HCT116 (cell line): Measurements from ENCODE around the gene WDSUB1. TPM values are rescaled to one million over a fixed set of nuclear protein-coding genes. Genes with fewer than 3 reads are reported as not detected.

Experiments used
- ATAC-seq: fragments of 200-7000 bp; cut with Tn5 transposase; 2 replicates; pipeline ENCODE4 v1.9.1; 2020; ENCODE audit warnings: mild to moderate bottlenecking, moderate library complexity
- BruUV-seq: library from RNA; stranded (reverse); fragments of 400-500 nt; replicated peaks from 2 replicates; lab custom pipeline; 2021; lab: Mats Ljungman, UMichigan
- CTCF ChIA-PET: fragments of 300-600 bp; sonication (Branson Sonifier 250); formaldehyde crosslinking; loops from one replicate; lab custom pipeline; 2021; ENCODE audit warnings: antibody characterized with exemption; lab: Charles Lee
- POLR2A ChIA-PET: fragments of 300-600, 350-600 bp; sonication (Branson Sonifier 250); formaldehyde crosslinking; loops from one replicate; lab custom pipeline; 2021; ENCODE audit warnings: antibody characterized with exemption; lab: Charles Lee
- RAD21 ChIA-PET, 2 experiments: fragments of 300-600 bp; sonication (Branson Sonifier 250); formaldehyde crosslinking; loops; one replicate each; lab custom pipeline; 2023; ENCODE audit warnings: low total read pairs in 2 of 2; ENCODE audit not compliant: uncharacterized antibody in 2 of 2, unreplicated experiment in 2 of 2, low non-redundant PET in 1 of 2; lab: Charles Lee
- DNase-seq: peaks from one replicate; pipeline ENCODE4 v3.0.0-alpha.2; 2010; ENCODE audit warnings: low read depth, low spot score
- H2AFZ ChIP-seq: fragments of 200-600 bp; shearing (Covaris generic), sonication (generic); 2 replicates; pipeline ENCODE4 v1.6.1; 2017; ENCODE audit warnings: low read depth, mixed run types, mixed read lengths, antibody characterized with exemption, low read length; ENCODE audit not compliant: poor library complexity, severe bottlenecking
- H3K27ac ChIP-seq: 2 replicates; pipeline ENCODE4 v1.5.1; 2012; ENCODE audit warnings: low read depth, low read length
- H3K27me3 ChIP-seq: fragments of 200-600 bp; sonication (generic); 2 replicates; pipeline ENCODE4 v1.6.1; 2016; ENCODE audit warnings: mixed run types, low read length, mixed read lengths; ENCODE audit not compliant: insufficient read depth
- H3K36me3 ChIP-seq, 2 experiments: fragments of 200-500 bp in 1 of 2; fragments of 200-600 bp in 1 of 2; sonication (Bioruptor generic) in 1 of 2; sonication (generic) in 1 of 2; 2 replicates each; pipeline versions ENCODE4 v1.5.1 to v1.6.1; 2014 to 2016; ENCODE audit warnings: low read length in 2 of 2, inconsistent platforms in 1 of 2, mixed read lengths in 1 of 2, mixed run types in 1 of 2; ENCODE audit not compliant: insufficient read depth in 2 of 2, control insufficient read depth in 1 of 2
- H3K4me1 ChIP-seq, 2 experiments: fragments of 200-600 bp in 1 of 2; sonication (generic) in 1 of 2; 2 replicates each; pipeline versions ENCODE4 v1.5.1 to v1.6.1; 2012 to 2017; ENCODE audit warnings: low read length in 2 of 2, inconsistent platforms in 1 of 2, mild to moderate bottlenecking in 1 of 2, mixed read lengths in 1 of 2, mixed run types in 1 of 2, moderate library complexity in 1 of 2; ENCODE audit not compliant: insufficient read depth in 2 of 2, control insufficient read depth in 1 of 2
- H3K4me2 ChIP-seq: fragments of 200-600 bp; sonication (generic); 2 replicates; pipeline ENCODE4 v1.6.1; 2017; ENCODE audit warnings: mixed run types, low read length, mixed read lengths
- H3K4me3 ChIP-seq, 2 experiments: fragments of 200-600 bp in 1 of 2; sonication (generic) in 1 of 2; replicated peaks in 1 of 2; 2 replicates each; pipeline ENCODE4 v1.5.1; 2011 to 2016; ENCODE audit warnings: low read length in 2 of 2, control low read depth in 1 of 2, low read depth in 1 of 2, mild to moderate bottlenecking in 1 of 2, mixed read lengths in 1 of 2, mixed run types in 1 of 2
- H3K79me2 ChIP-seq: fragments of 200-600 bp; sonication (generic); 2 replicates; pipeline ENCODE4 v1.6.1; 2017; ENCODE audit warnings: mild to moderate bottlenecking, mixed run types, low read length, moderate library complexity, mixed read lengths; ENCODE audit not compliant: insufficient read depth
- H3K9ac ChIP-seq: fragments of 200-600 bp; sonication (generic); 2 replicates; pipeline ENCODE4 v1.6.1; 2016; ENCODE audit warnings: low read length, mixed read lengths
- H3K9me2 ChIP-seq: fragments of 200-600 bp; sonication (generic), shearing (Covaris generic); 2 replicates; pipeline ENCODE4 v1.6.1; 2017; ENCODE audit warnings: mixed run types, mild to moderate bottlenecking, moderate library complexity; ENCODE audit not compliant: insufficient read depth
- H3K9me3 ChIP-seq, 2 experiments: fragments of 200-500 bp in 1 of 2; fragments of 200-600 bp in 1 of 2; sonication (Bioruptor generic) in 1 of 2; sonication (generic) in 1 of 2; 2 replicates each; pipeline ENCODE4 v1.6.1; 2014 to 2017; ENCODE audit warnings: low read length in 2 of 2, mixed read lengths in 2 of 2, inconsistent platforms in 1 of 2, low read depth in 1 of 2, mild to moderate bottlenecking in 1 of 2, mixed run types in 1 of 2, moderate library complexity in 1 of 2; ENCODE audit not compliant: control insufficient read depth in 1 of 2, insufficient read depth in 1 of 2
- H4K20me1 ChIP-seq: fragments of 200-600 bp; sonication (generic), shearing (Covaris generic); 2 replicates; pipeline ENCODE4 v1.6.1; 2017; ENCODE audit warnings: mixed run types, mild to moderate bottlenecking, moderate library complexity; ENCODE audit not compliant: insufficient read depth
- CBX3 ChIP-seq: IDR thresholded peaks from 2 replicates; pipeline ENCODE4 v1.6.1; 2012; ENCODE audit warnings: low read depth
- CTCF ChIP-seq, 3 experiments: fragments of 200-600 bp in 1 of 3; sonication (generic) in 1 of 3; IDR thresholded peaks in 2 of 3; conservative IDR thresholded peaks in 1 of 3; 2 replicates each; pipeline ENCODE4 v1.5.1; 2012 to 2017; ENCODE audit warnings: low read depth in 2 of 3, low read length in 2 of 3, antibody characterized with exemption in 1 of 3, borderline replicate concordance in 1 of 3, control low read depth in 1 of 3, mild to moderate bottlenecking in 1 of 3, mixed read lengths in 1 of 3, mixed run types in 1 of 3, moderate library complexity in 1 of 3; ENCODE audit not compliant: insufficient read depth in 1 of 3
- EGR1 ChIP-seq: IDR thresholded peaks from 2 replicates; pipeline ENCODE4 v1.6.1; 2012; ENCODE audit warnings: low read depth
- ELF1 ChIP-seq: IDR thresholded peaks from 2 replicates; pipeline ENCODE4 v1.6.1; 2012; ENCODE audit warnings: low read depth, borderline replicate concordance
- EZH2 ChIP-seq: fragments of 200-600 bp; sonication (generic); IDR thresholded peaks from 2 replicates; pipeline ENCODE4 v1.6.1; 2017; ENCODE audit warnings: antibody characterized with exemption, mixed run types
- EZH2phosphoT487 ChIP-seq: fragments of 200-600 bp; IDR thresholded peaks from 2 replicates; pipeline ENCODE4 v1.6.1; 2018; ENCODE audit warnings: antibody characterized with exemption, borderline replicate concordance
- JUND ChIP-seq: IDR thresholded peaks from 2 replicates; pipeline ENCODE4 v1.6.1; 2012
- MAX ChIP-seq: IDR thresholded peaks from 2 replicates; pipeline ENCODE4 v1.6.1; 2012
- POLR2A ChIP-seq: IDR thresholded peaks from 2 replicates; pipeline ENCODE4 v1.7.0; 2011; ENCODE audit warnings: borderline replicate concordance; ENCODE audit not compliant: insufficient read depth, insufficient read length; ENCODE audit errors: extremely low read depth
- POLR2AphosphoS5 ChIP-seq: IDR thresholded peaks from 2 replicates; pipeline ENCODE4 v1.6.1; 2011; ENCODE audit warnings: mild to moderate bottlenecking, low read depth, low read length, moderate library complexity
- RAD21 ChIP-seq: IDR thresholded peaks from 2 replicates; pipeline ENCODE4 v1.6.1; 2012; ENCODE audit warnings: low read depth, mild to moderate bottlenecking
- REST ChIP-seq: IDR thresholded peaks from 2 replicates; pipeline ENCODE4 v1.6.1; 2012; ENCODE audit warnings: low read depth
- SIN3A ChIP-seq: IDR thresholded peaks from 2 replicates; pipeline ENCODE4 v1.6.1; 2012; ENCODE audit warnings: low read depth
- SRF ChIP-seq: IDR thresholded peaks from 2 replicates; pipeline ENCODE4 v1.6.1; 2012; ENCODE audit warnings: low read depth
- TCF7L2 ChIP-seq: IDR thresholded peaks from 2 replicates; pipeline ENCODE4 v1.7.0; 2011; ENCODE audit warnings: borderline replicate concordance, inconsistent platforms; ENCODE audit not compliant: insufficient read depth, insufficient read length; ENCODE audit errors: extremely low read depth
- YY1 ChIP-seq: IDR thresholded peaks from 2 replicates; pipeline ENCODE4 v1.6.1; 2011; ENCODE audit warnings: low read length, low read depth, moderate library complexity, mild to moderate bottlenecking; ENCODE audit not compliant: insufficient replicate concordance; ENCODE audit errors: extremely low read depth
- ZFX ChIP-seq: fragments of 450-650 bp; IDR thresholded peaks from 2 replicates; pipeline ENCODE4 v1.6.1; 2017
- ZNF274 ChIP-seq: fragments of 200-500 bp; sonication (Bioruptor generic); IDR thresholded peaks from 2 replicates; pipeline ENCODE4 v1.6.1; 2014; ENCODE audit warnings: mild to moderate bottlenecking, low read depth, low read length, inconsistent platforms
- intact Hi-C: fragments of 100-400 bp; cut with micrococcal nuclease; formaldehyde crosslinking; loops from 2 replicates; pipeline ENCODE4 v1.10.0; 2022
- total RNA-seq: library from RNA; stranded (reverse); gene quantifications from one replicate; pipeline ENCODE4 v1.2.1, GENCODE V29; 2021; ENCODE audit not compliant: unreplicated experiment

The WDSUB1 gene
- total RNA-seq, 1 experiment from 2014 or later: 8.8 TPM

DNA sequence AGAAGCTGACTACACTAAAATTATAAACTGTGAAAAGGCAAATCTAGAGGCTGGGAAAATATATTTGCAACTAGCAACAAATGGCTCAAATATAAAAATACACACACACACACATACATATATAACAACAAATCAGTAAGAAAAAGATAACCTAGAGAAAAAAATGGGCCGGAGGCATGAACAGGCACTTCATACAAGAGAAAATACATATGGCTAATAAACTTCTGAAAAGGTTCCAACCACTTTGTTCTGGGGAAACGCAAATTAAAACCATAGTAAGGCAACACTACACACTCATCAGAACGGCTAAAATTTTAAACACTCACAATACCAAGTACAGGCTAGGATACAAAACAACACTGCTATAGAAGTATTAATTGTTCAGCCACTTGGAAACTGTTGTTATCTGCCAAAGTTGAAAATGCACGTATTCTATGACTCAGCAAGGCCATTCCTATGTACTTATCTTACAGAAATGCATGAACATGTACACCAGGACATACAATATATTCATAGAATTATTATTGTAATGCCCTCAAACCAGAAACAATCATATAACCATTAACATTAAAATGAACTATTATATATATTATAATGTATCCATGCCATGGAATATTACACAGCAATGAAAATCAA lies 15.6 kb downstream of the WDSUB1 start:
- Histone ChIP-seq H3K27ac (no peak overlapping the region), H3K9ac (no peak overlapping the region), H3K9me3 (no peaks in the 10 kb centered on the region), H3K27me3 (no peaks in the 10 kb centered on the region), H3K9me2 (no peaks in the 10 kb centered on the region), H4K20me1 (no peaks in the 10 kb centered on the region), H3K36me3 (no peaks in the 10 kb centered on the region), H3K4me2 (no peak overlapping the region), H3K4me1 (peaks cover 3 to 14% of the 10 kb centered on the region in 2 experiments; a peak in 3 of 4 replicates), H3K4me3 (no peak overlapping the region), H3K79me2 (0 out of 2 replicates have a peak, but pooled peaks cover 5% of the 10 kb centered on the region), H2AFZ (no peak overlapping the region)
- no peak for DNase-seq
- ChIA-PET CTCF (no interaction called here), POLR2A (no interaction called here), RAD21 (no interaction called here)
- BruUV-seq: no TSS peak
- intact Hi-C loops: no loop called here
- ATAC-seq: no peak
- TF ChIP-seq ELF1: no peak
- TF ChIP-seq TCF7L2: no peak
- TF ChIP-seq JUND: no peak
- TF ChIP-seq YY1: no peak
- no peak for TF ChIP-seq POLR2AphosphoS5
- TF ChIP-seq RAD21: no peak
- TF ChIP-seq EZH2phosphoT487: no peak
- no peak for TF ChIP-seq EZH2
- no peak for TF ChIP-seq REST
- no peak for TF ChIP-seq ZNF274
- TF ChIP-seq MAX: no peak
- TF ChIP-seq POLR2A: no peak
- no peak for TF ChIP-seq ZFX
- TF ChIP-seq EGR1: no peak
- no peak for TF ChIP-seq SRF
- TF ChIP-seq SIN3A: no peak
- no peak for TF ChIP-seq CBX3
- TF ChIP-seq CTCF (IDR thresholded peaks at IDR 0.05 in 2 of 3, conservative IDR thresholded peaks at IDR 0.05 in 1 of 3; ENCODE audit: borderline replicate concordance in 1 of 3, insufficient read depth in 1 of 3, low read depth in 2 of 3, low read length in 2 of 3): no peak
